Endothelial cell of umbilical vein (primary cell): Measurements from ENCODE around the gene DMRT1. TPM values are rescaled to one million over a fixed set of nuclear protein-coding genes. Genes with fewer than 3 reads are reported as not detected.
A peak's percentile ranks its signal among the peaks of the same experiment; 100 is the strongest.

Source experiments
- BruUV-seq: library from RNA; stranded (reverse); fragments of 400-500 nt; replicated peaks from 2 replicates; lab custom pipeline; 2021; lab: Mats Ljungman, UMichigan
- CTCF ChIA-PET: fragments of 300-600, 350-600 bp; sonication (Branson Sonifier 250); formaldehyde crosslinking; loops from one replicate; lab custom pipeline; 2021; ENCODE audit warnings: antibody characterized with exemption, inconsistent platforms; lab: Charles Lee
- POLR2A ChIA-PET: fragments of 300-600, 350-600 bp; sonication (Branson Sonifier 250); formaldehyde crosslinking; loops from one replicate; lab custom pipeline; 2021; ENCODE audit warnings: antibody characterized with exemption, inconsistent platforms; lab: Charles Lee
- DNase-seq: peaks from one replicate; pipeline ENCODE4 v3.0.0-alpha.2; 2011; ENCODE audit warnings: low read depth, low spot score
- FAIRE-seq: peaks from 2 replicates; lab custom pipeline; 2011; peaks lifted over from hg19 to GRCh38; lab: Jason Lieb, UNC
- H2AFZ ChIP-seq: 2 replicates; pipeline ENCODE4 v1.6.0; 2012; ENCODE audit warnings: low read depth, low read length, control low read depth, inconsistent platforms
- H3K27ac ChIP-seq: 2 replicates; pipeline ENCODE4 v1.5.1; 2011; ENCODE audit warnings: low read depth, mild to moderate bottlenecking, control low read depth, low read length, moderate library complexity; ENCODE audit not compliant: insufficient read depth
- H3K27me3 ChIP-seq, 2 experiments: 2 replicates each; pipeline versions ENCODE4 v1.6.0 to v1.6.1; 2011; ENCODE audit warnings: low read length in 2 of 2, mixed read lengths in 1 of 2; ENCODE audit not compliant: control insufficient read depth in 2 of 2, insufficient read depth in 2 of 2
- H3K36me3 ChIP-seq, 2 experiments: 2 replicates in 1 of 2; 3 replicates in 1 of 2; pipeline ENCODE4 v1.5.1; 2011; ENCODE audit warnings: low read length in 2 of 2, mild to moderate bottlenecking in 1 of 2, moderate library complexity in 1 of 2; ENCODE audit not compliant: control insufficient read depth in 2 of 2, insufficient read depth in 2 of 2; ENCODE audit errors: extremely low read depth in 1 of 2
- H3K4me1 ChIP-seq: 3 replicates; pipeline ENCODE4 v1.5.1; 2011; ENCODE audit warnings: mild to moderate bottlenecking, low read length; ENCODE audit not compliant: control insufficient read depth, insufficient read depth; ENCODE audit errors: extremely low read depth
- H3K4me2 ChIP-seq: 2 replicates; pipeline ENCODE4 v1.6.1; 2011; ENCODE audit warnings: low read length, control low read depth, mixed read lengths; ENCODE audit not compliant: insufficient read depth
- H3K4me3 ChIP-seq, 3 experiments: fragments of 200-600 bp in 1 of 3; sonication (generic), shearing (Covaris generic) in 1 of 3; replicated peaks in 1 of 3; 2 replicates each; pipeline ENCODE4 v1.5.1; 2011 to 2016; ENCODE audit warnings: control low read depth in 3 of 3, low read length in 3 of 3, mild to moderate bottlenecking in 2 of 3, inconsistent platforms in 1 of 3, low read depth in 1 of 3, moderate library complexity in 1 of 3; ENCODE audit not compliant: insufficient read depth in 1 of 3
- H3K79me2 ChIP-seq: 2 replicates; pipeline ENCODE4 v1.6.0; 2012; ENCODE audit warnings: low read length, inconsistent platforms; ENCODE audit not compliant: control insufficient read depth, insufficient read depth
- H3K9ac ChIP-seq: replicated peaks from 2 replicates; pipeline ENCODE3; 2011; ENCODE audit warnings: low read length, control low read depth; ENCODE audit not compliant: insufficient read depth; ENCODE audit errors: extremely low read depth
- H3K9me1 ChIP-seq: replicated peaks from 3 replicates; pipeline ENCODE4 v1.6.0; 2011; ENCODE audit warnings: mild to moderate bottlenecking, low read length; ENCODE audit not compliant: control insufficient read depth, insufficient read depth; ENCODE audit errors: extremely low read depth
- H3K9me3 ChIP-seq: replicated peaks from 2 replicates; pipeline ENCODE4 v1.5.1; 2012; ENCODE audit warnings: low read length, inconsistent platforms; ENCODE audit not compliant: control insufficient read depth, insufficient read depth
- H4K20me1 ChIP-seq: replicated peaks from 2 replicates; pipeline ENCODE3; 2011; ENCODE audit warnings: mild to moderate bottlenecking, low read length; ENCODE audit not compliant: control insufficient read depth, insufficient read depth; ENCODE audit errors: extremely low read depth
- EZH2 ChIP-seq: IDR thresholded peaks from 2 replicates; pipeline ENCODE4 v1.6.1; 2012; ENCODE audit warnings: borderline replicate concordance, low read depth, mild to moderate bottlenecking, moderate library complexity, low read length, inconsistent platforms; ENCODE audit not compliant: severe bottlenecking
- FOS ChIP-seq: IDR thresholded peaks from 2 replicates; pipeline ENCODE4 v1.6.1; 2011; ENCODE audit warnings: mild to moderate bottlenecking, low read length, moderate library complexity, borderline replicate concordance; ENCODE audit not compliant: insufficient read depth
- GATA2 ChIP-seq: IDR thresholded peaks from 2 replicates; pipeline ENCODE4 v1.7.0; 2011; ENCODE audit warnings: low read depth, mild to moderate bottlenecking, moderate library complexity, mixed read lengths, low read length; ENCODE audit not compliant: insufficient read length, insufficient read depth
- JUN ChIP-seq: IDR thresholded peaks from 2 replicates; pipeline ENCODE4 v1.6.1; 2011; ENCODE audit warnings: borderline replicate concordance, low read depth; ENCODE audit not compliant: insufficient read length, insufficient read depth
- MYC ChIP-seq: IDR thresholded peaks from one replicate; pipeline ENCODE4 v1.6.1; 2011; ENCODE audit warnings: mild to moderate bottlenecking, low read depth, low read length
- POLR2A ChIP-seq: IDR thresholded peaks from 2 replicates; pipeline ENCODE4 v1.6.1; 2012; ENCODE audit warnings: low read depth, mild to moderate bottlenecking, control low read depth, low read length
- POLR2AphosphoS5 ChIP-seq: IDR thresholded peaks from 2 replicates; pipeline ENCODE4 v1.6.1; 2012; ENCODE audit warnings: low read depth, mild to moderate bottlenecking, control low read depth, low read length, moderate library complexity; ENCODE audit not compliant: insufficient read depth
- dilution Hi-C: fragments of 300-500 bp; cut with MboI; formaldehyde crosslinking; loops from one replicate; pipeline ENCODE4 v1.15.0; 2019; ENCODE audit warnings: low sequenced_read_pairs; ENCODE audit not compliant: extremely low pct_ligation_motif_present
- intact Hi-C: fragments of 100-400 bp; cut with micrococcal nuclease; formaldehyde crosslinking; loops from one replicate; pipeline ENCODE4 v1.10.0; 2022
- polyA plus RNA-seq, 4 experiments: library from polyadenylated mRNA; depleted of rRNA in 3 of 4; stranded (reverse) in 3 of 4; unstranded in 1 of 4; fragments of >200 nt; gene quantifications; 2 replicates each; pipeline versions ENCODE4 v1.2.1 to v1.2.3, GENCODE V29; 2011 to 2012; ENCODE audit warnings: missing spikeins in 1 of 4
- total RNA-seq: library from RNA; stranded (reverse); gene quantifications from 2 replicates; pipeline ENCODE4 v1.2.3, GENCODE V29; 2021
- TF ChIP-seq, protein P1 (sequence below): IDR thresholded peaks from 2 replicates; pipeline ENCODE4 v1.6.1; 2011; ENCODE audit not compliant: insufficient read depth, insufficient read length
- TF ChIP-seq, protein P2 (sequence below), 2 donors: IDR thresholded peaks; 1 replicate in 1 of 2; 2 replicates in 1 of 2; pipeline ENCODE4 v1.5.1; 2011; ENCODE audit warnings: low read length in 2 of 2, mild to moderate bottlenecking in 2 of 2, moderate library complexity in 2 of 2, control low read depth in 1 of 2, inconsistent platforms in 1 of 2, low read depth in 1 of 2; ENCODE audit not compliant: insufficient read depth in 1 of 2; ENCODE audit errors: extremely low read depth in 1 of 2

Gene DMRT1
- total and polyA plus RNA-seq, 2 donors (not counting 3 experiments of a cell fraction or from before 2014, with no cell fraction given) = 0.08 to 0.20 TPM

DNA sequence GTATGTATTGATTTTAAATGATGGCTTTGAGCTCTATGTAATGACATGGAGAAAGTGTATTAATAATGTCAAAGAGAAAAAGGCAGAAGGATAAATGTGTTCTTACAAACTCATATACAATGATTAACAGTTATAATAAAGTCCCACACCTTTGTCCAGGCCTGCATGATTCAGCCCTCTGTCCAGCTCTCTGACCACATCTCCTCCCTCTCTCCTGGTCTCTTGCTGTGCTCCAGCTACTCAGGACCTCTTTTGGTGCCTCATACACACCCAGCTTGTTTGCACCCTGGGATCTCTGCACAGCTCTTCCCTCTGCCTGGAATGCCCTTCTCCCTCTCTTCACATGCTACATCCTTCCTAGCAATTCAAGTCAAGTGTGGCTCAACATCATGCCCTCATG, 37.5 kb upstream of the DMRT1 start:
- dilution Hi-C loops = no loop called here
- no TSS peak for BruUV-seq
- Histone ChIP-seq H3K27ac (peak overlapping the region; percentile 35), H3K27me3 (no peaks in the 10 kb centered on the region), H3K79me2 (no peaks in the 10 kb centered on the region), H3K4me1 (peaks cover 46% of the 10 kb centered on the region), H4K20me1 (no peaks in the 10 kb centered on the region), H3K9ac (peak overlapping the region; percentile 10), H3K36me3 (no peaks in the 10 kb centered on the region), H3K9me1 (no peaks in the 10 kb centered on the region), H3K9me3 (no peaks in the 10 kb centered on the region), H3K4me3 (peak overlapping the region in 1 of 3 experiments; percentile 0), H3K4me2 (peak overlapping the region; percentile 18), H2AFZ (peak overlapping the region; percentile 70)
- DNase-seq = peak; percentile 9
- ChIA-PET CTCF (interaction anchor here (0.9 to 3.1 kb wide), 8 partner anchors 40 to 417 kb away, joined by 3 to 11 read pairs (median 4); no protein-coding TSS in a partner anchor), POLR2A (no interaction called here)
- no peak for FAIRE-seq
- intact Hi-C loops = loop anchor here (5.0 kb wide), 1 partner anchor 47 kb away; no protein-coding TSS in a partner anchor
- no peak for TF ChIP-seq POLR2A
- TF ChIP-seq FOS = no peak
- TF ChIP-seq, protein P1, sequence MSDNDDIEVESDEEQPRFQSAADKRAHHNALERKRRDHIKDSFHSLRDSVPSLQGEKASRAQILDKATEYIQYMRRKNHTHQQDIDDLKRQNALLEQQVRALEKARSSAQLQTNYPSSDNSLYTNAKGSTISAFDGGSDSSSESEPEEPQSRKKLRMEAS = no peak

DNA sequence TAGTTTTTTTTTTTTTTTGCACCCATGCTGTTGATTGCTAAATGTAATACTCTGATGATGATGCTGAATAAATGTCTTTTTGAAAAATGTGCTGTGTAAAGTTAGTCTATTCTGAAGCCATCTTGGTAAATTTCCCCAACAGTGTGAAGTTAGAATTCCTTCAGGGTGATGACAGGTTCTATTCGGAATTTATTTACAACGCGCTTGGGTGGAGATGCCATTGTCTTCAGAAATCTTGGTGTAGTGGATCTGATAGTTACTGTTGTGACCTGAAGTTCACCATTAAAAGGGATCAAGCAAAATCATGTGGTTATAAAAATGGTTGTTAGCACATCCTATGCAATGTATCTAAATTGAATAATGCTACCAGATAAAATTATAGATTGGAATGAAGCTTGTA, 36.3 kb upstream of the DMRT1 start:
- DNase-seq (no peak), FAIRE-seq (no peak)
- peaks cover 46% of the 10 kb centered on the region for H3K4me1 ChIP-seq
- BruUV-seq = no TSS peak
- dilution Hi-C loops = no loop called here
- no peak overlapping the region for H3K27ac ChIP-seq
- no peaks in the 10 kb centered on the region for H3K36me3 ChIP-seq
- H3K79me2 ChIP-seq = no peaks in the 10 kb centered on the region
- H4K20me1 ChIP-seq = no peaks in the 10 kb centered on the region
- H2AFZ ChIP-seq = no peak overlapping the region
- H3K9ac ChIP-seq = peak overlapping the region; percentile 1
- intact Hi-C loops = loop anchor here (5.0 kb wide), 1 partner anchor 202 kb away; no protein-coding TSS in a partner anchor
- H3K4me2 ChIP-seq = no peak overlapping the region
- H3K9me1 ChIP-seq = no peaks in the 10 kb centered on the region
- no peaks in the 10 kb centered on the region for H3K27me3 ChIP-seq
- H3K4me3 ChIP-seq = no peak overlapping the region
- H3K9me3 ChIP-seq = no peaks in the 10 kb centered on the region
- no peak for TF ChIP-seq POLR2A
- no peak for TF ChIP-seq JUN
- no peak for TF ChIP-seq MYC
- TF ChIP-seq, protein P1 = no peak
- no peak for TF ChIP-seq GATA2
- TF ChIP-seq, protein P2, sequence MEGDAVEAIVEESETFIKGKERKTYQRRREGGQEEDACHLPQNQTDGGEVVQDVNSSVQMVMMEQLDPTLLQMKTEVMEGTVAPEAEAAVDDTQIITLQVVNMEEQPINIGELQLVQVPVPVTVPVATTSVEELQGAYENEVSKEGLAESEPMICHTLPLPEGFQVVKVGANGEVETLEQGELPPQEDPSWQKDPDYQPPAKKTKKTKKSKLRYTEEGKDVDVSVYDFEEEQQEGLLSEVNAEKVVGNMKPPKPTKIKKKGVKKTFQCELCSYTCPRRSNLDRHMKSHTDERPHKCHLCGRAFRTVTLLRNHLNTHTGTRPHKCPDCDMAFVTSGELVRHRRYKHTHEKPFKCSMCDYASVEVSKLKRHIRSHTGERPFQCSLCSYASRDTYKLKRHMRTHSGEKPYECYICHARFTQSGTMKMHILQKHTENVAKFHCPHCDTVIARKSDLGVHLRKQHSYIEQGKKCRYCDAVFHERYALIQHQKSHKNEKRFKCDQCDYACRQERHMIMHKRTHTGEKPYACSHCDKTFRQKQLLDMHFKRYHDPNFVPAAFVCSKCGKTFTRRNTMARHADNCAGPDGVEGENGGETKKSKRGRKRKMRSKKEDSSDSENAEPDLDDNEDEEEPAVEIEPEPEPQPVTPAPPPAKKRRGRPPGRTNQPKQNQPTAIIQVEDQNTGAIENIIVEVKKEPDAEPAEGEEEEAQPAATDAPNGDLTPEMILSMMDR (IDR thresholded peaks at IDR 0.05; ENCODE audit: extremely low read depth in 1 of 2, insufficient read depth in 1 of 2, low read depth in 1 of 2, low read length in 2 of 2) = no peak
- TF ChIP-seq EZH2 = no peak
- TF ChIP-seq FOS = no peak
- TF ChIP-seq POLR2AphosphoS5 = no peak
- CTCF ChIA-PET = interaction anchor here (2.2 to 3.1 kb wide), 2 partner anchors 43 to 49 kb away, joined by 10 to 11 read pairs; no protein-coding TSS in a partner anchor
- POLR2A ChIA-PET = no interaction called here
